GM12873 (cell line): ENCODE data around the gene DTWD1.

Experiments
- TF ChIP-seq, protein P1 (sequence below): IDR thresholded peaks from 2 replicates; pipeline ENCODE4 v1.5.1; 2012; ENCODE audit warnings: low read depth, mild to moderate bottlenecking, moderate library complexity, low read length, control low read depth; ENCODE audit not compliant: insufficient read depth; ENCODE audit errors: missing control alignments

DTWD1 gene

DNA sequence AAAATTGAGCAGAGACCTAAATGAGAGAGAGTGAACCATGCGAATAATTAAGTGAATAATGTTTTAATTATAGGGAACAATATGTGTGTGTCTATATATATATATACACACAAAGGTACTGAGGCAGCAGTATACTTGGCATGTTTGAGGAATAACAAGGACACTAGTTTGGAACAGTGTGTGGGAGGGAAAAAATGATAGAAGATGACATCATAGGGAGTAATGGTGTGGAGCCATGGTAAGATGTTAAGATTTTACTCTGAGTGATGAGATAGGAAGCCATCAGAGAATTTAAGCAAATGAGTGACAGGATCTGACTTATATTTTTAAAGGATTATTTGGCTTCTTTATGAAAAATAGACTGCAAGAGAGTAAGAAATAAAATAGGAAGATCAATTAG is 29.1 kb downstream of the DTWD1 start:
- TF ChIP-seq, protein P1, sequence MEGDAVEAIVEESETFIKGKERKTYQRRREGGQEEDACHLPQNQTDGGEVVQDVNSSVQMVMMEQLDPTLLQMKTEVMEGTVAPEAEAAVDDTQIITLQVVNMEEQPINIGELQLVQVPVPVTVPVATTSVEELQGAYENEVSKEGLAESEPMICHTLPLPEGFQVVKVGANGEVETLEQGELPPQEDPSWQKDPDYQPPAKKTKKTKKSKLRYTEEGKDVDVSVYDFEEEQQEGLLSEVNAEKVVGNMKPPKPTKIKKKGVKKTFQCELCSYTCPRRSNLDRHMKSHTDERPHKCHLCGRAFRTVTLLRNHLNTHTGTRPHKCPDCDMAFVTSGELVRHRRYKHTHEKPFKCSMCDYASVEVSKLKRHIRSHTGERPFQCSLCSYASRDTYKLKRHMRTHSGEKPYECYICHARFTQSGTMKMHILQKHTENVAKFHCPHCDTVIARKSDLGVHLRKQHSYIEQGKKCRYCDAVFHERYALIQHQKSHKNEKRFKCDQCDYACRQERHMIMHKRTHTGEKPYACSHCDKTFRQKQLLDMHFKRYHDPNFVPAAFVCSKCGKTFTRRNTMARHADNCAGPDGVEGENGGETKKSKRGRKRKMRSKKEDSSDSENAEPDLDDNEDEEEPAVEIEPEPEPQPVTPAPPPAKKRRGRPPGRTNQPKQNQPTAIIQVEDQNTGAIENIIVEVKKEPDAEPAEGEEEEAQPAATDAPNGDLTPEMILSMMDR, result no peak

DNA sequence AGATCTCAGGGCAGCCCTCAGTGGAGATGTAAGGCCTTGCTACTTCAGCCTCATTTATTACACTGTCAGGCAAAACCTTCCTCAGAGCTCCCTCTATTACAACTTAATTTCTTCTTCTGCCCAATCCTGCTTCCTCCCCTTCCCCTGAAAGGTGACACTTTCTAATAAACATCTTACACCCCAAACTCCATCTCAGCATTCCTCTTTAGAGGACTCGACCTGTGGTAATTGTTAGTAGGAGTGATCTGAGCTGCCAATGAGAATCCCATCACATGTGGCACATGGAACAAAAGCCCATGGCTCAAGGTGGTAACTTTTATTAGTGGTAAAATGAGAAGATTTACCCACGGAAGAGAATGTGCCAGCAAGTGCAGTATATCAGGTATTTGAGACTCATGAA is 29.8 kb downstream of the DTWD1 start:
- TF ChIP-seq, protein P1, result no peak

DNA sequence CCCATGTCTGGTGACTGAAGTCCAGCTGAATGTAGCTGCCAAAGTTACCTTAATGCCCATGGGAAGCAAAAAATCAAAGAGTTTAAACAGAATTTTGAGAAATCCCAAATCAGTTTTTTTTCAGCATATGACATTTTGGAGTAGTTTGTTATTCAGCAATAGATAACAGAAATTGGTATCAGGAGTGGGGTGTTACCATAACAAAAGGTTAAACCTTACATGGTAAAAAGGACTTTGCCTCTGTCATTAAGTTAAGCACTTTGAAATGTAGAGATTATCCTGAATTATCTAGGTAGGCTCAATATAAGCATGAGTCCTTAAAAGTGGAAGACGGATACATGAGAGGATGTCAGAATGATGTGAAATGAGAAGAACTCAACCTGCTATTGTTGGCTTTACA is 32.1 kb downstream of the DTWD1 start:
- TF ChIP-seq, protein P1, result no peak

DNA sequence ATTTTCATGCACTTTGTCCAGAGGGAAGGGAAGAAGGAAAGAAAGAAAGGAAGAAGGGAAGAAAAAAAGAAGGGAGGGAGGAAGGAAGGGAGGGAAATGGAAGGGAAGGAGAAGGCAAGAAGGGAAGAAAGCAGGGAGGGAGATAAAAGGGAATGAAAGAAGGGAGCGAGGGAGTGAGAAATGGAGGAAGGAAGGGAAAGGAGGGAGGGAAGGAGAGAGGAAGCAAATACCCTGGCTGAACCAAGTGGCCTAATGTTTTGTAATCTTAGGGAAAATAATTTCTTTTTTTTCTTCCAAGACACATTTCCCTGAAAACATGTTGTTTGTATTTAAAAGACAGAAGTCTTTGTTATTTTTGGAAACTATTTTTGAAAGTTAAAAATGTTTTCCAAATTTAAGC is 35.9 kb downstream of the DTWD1 start:
- TF ChIP-seq, protein P1, result no peak

DNA sequence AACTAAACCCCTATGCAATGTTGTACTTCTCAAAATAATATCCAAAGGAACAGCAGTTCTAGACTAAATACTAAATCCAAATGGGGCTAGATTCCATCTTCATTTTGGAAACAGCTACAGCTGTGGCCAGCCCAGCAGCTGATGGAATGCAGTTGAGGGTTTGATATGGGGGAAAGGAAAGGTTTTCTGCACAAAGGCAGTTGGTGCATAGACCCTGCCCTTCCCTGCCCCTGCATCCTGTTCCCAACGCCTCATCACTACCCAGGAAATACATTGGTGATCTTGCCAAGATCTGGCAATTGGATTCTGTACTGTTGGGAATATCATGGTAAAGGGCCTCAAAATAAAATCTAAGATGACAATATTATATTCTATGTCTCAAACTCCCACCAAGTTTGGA is 43.9 kb downstream of the DTWD1 start:
- TF ChIP-seq, protein P1, result no peak

DNA sequence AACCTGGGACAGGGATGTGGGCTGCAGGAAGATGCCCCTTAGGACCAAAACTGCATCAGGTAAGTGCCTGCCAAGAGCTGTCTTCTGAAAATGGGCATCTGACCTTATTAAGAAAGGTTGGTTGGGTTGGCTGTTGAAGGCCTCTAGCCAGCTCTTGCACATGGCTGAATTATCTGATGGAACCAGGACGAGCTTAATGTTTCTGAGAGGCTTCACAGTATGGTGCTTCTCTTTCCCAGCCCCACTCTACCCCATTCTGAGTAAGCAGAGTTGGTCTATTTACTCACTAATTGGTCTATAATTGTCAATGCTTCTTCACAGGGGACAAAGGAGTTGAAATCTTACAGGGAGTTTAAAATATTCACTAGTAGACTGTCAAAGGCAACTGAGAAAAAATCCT is 48.4 kb downstream of the DTWD1 start:
- TF ChIP-seq, protein P1, result no peak

DNA sequence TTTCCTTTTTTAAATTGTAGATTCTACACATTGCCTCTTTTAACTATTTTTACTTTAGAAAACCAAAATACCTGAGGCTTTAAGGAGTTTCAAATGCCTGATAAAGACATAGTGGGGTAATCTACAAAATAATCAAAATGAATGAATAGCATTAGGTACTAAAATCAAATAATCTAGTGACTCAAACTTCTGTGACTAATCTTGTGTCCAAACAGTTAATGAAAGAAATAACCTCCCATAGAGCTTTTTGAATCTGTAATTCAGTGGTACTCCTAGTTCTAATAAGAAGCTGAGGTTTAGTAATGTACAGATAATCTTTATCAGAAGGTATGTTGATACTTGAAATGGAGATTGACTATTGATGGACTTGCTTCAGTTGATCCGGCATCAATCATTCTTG is 53.0 kb downstream of the DTWD1 start:
- TF ChIP-seq, protein P1, result no peak
